Stimulated activated CD8-positive, alpha-beta memory T cell treated with anti-CD3 and anti-CD28 coated beads, Interleukin-15, amount 100 ng/mL, for 4 hours (primary cell): ENCODE measurements around the gene IRS1.

Experiments
- DNase-seq, 2 donors: peaks; one replicate each; pipeline ENCODE4 v3.0.0-alpha.2; 2020; ENCODE audit warnings: low read depth in 2 of 2

Gene IRS1

DNA sequence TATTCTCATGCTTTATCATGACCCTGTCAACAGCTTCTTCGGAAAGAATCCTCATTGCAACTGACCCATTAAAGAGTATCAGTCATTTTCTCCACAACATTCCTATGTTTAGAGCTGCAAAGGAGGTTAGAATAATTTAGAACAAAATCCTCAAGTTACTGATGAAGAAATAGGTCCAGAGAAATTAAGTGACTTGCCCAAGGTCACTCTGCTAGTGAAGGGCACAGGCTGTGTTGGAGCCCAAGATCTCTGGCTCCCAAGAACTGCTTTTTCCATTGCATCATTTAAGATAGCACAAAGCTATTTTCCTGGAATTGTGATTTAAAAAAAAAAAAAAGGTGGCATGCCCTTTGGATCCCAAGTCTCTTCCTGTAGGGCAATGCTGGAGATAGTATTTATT lies 9.6 kb downstream of the IRS1 start:
- DNase-seq = no peak

DNA sequence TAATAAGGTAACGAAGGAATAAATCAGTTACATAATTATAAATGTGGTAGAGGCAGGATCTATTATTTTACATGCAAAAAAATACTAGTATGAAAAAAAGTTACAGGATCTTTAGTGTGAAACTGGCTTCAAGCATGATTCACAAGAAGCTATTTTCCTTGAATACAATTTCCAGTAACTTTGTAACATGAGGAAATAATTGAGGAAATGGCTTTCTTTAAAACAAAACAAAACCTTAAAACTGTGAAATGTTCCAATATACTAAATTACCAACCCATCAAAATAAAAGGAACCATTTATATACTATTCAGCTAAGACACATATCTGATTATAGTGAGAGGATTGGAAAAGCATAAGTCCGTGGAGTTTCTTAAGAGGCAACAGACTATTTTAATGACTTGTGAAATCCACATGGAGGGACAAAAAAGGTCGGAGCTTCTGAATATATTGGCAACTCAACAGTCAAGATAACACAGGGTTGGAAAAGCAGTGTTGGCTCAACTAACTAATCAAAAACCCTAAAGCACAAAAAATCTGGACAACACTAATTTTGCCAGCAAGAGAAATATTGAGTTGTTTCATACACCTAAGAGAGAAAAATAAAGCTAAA lies 10.6 kb downstream of the IRS1 start:
- no peak for DNase-seq

DNA sequence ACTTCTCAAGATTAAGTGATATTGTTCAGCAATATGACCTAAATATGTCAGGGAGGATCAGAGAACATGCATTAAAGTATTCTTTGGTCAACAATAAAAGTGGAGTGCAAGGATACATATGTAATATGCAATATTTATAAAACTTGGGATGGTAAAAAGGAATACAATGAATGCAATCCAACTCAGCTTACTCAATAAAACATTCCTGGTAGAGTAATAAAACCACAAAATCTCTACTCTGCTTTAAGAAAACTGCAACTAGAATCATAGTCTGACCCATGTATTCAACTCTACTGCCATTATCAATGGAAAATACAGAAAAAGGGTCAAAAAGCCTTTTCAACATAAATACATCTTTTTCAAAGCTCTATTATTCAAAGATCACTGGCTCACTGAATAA lies 11.6 kb downstream of the IRS1 start:
- no peak for DNase-seq

DNA sequence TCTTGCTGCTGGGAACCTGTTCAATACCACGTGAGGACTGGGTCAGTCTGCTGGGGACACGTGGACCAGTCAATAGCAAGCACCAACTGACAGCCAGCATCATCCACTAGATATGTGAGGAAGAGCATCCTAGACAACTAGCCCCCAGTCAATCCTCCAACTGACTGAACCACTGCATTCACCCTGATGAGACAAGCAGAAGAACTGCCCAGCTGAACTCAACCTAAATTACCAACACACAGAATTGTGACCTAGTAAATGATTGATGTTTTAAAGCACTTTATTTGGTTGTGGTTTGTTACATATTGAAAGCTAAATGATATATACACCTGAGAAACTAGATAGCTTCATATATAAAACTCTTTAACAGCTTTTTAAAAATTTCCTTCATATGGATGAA lies 15.7 kb downstream of the IRS1 start:
- no peak for DNase-seq

DNA sequence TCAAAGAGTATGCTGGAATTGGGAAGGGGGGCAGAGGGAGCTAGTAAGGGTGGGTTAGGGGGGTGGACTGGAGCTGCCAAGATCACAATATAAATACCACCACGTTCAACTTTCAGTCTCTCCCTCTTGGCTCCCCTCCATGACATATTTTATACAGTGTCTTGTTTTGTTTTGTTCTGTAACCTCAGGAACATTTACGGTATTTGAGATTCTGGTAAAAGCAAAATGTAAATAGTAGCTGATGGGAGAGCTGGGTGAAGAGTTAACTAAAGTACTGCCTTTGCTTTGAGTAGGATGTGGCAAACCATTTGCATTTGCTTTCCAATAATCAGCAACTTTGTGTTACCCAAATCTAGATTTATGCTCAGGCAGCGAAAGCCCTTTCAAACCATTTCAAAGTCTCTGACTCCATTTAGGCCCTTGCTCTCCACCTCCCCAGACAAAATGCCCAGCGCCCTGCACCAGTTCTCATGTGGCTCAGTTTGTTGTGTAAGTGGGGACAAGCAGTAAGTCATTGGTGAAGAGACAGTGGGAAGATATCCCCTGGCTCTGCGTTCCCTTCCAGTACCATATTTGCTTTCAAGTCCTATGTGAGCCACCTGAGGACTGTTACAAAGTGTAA lies 17.4 kb downstream of the IRS1 start:
- DNase-seq = no peak

DNA sequence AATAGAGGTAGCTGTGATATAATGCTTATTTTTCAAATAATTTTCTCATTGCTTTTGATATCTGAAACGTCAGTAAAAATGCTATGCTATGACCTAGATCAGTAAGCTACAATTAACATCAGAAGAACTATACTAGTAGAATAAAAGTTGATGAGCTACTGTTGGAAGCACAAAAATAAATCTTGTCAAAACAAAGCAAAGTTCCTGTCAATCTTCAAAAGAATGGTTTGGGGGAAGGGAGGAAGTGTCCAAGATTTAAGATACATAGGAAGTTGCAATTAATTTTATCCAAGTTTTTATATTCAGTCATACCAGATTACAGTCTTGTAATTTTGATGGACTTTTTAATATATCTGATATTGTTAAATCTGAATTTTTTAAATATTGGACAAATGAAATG lies 19.2 kb downstream of the IRS1 start:
- DNase-seq = no peak

DNA sequence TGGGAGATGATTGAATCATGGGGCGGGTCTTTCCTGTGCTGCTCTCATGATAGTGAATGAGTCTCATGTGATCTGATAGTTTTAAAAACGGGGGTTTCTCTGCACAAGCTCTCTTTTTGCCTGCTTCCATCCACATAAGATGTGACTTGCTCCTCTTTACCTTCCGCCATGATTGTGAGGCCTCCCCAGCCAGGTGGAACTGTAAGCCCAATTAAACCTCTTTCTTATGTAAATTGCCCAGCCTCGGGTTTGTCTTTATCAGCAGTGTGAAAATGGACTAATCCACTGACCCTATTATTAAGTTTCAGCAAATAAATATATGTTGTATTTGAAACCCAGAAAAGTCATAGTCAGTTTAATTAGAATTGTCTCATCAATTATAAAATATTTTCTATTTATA lies 22.0 kb downstream of the IRS1 start:
- DNase-seq = no peak

DNA sequence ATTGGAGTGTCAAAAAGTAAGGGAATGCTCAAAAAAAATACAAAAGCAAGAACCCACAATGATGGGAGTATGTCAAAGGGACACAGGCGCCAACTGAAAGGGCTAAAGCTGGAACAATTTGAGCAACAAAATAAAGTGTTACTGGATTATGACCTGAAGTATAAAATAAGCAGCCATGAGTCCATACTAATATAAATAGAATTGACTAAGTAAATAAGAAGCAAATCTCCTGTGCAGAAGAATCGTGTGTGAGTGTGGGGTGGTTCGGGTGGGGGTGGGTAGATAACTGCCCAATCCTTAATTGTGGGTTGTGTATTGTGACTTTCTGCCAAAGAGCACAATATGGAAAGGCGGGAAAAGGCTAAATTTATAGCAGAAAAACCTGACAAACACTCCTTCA lies 23.5 kb downstream of the IRS1 start:
- no peak for DNase-seq

DNA sequence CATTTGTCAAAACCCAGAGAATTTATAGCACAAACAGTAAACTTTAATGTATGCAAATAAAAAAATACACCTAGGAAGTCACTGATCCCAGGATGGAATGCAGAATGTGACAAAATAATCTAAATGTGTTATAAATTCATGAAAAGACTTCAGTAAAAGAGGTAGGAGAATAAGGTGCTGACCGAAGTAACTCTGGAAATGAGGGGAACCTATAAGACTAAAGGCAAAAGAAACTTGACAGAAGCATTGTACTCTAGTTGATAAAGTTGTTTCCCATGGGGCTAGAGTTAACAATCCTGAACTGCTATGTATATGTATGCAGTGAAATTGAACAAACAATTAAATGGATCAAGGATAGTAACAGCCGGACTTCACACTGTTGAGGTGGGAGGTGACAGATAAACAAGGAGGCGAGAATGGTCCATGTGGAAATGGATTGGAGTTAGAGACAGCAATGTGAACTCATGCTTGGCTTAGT lies 24.5 kb downstream of the IRS1 start:
- no peak for DNase-seq

DNA sequence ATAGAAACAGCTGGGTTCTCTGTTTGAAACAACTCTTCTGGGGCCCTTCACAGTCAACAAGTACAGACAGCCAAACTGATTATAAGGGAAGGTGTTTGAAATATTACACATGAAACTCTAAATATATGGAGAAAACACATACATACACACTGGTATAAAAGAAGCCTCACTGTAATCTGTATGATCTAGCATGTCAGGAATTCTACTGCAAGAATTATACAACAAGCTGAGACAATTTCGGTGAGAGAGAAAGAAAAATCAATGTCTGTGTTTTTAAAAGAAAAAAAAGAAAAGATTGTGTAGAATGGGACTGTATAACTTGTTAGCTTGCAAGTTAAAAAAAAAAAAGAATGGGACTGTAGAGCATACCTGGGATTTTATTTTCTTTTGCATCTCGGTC lies 26.3 kb downstream of the IRS1 start:
- no peak for DNase-seq

DNA sequence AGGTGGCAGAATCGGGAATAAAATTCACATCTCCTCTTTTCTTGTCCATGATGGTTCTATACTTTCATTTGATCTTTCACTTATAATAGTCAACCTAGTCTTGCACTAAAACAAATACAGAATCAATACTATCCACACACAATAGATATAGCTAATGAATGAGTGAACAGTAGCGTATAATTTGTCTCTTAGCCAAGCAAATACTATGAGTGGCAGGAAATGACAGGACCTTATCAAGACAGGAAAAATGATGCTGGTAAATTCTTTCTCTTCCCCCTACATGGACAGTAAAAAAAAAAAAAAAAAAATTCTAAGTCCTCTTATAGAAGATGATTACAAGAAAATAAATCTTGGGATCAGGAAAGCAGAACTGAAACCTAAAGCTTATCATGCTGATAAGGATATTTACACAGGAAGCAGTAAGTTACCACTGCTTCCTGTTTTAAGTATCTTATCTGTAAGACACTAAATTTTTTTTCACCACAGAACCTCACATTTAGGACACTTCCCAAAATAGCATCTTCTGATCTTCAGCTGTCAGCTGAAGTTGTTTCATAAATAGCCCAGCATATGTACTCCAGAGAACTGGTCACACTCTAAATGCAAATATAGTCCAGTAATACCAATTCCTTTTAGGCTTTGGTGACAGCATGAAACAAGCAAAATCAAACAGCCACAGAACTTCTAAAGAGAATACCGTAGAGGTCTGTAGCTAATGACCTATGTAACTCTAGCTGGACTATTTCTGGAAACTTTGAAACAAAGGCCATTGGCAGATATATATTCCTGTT lies 27.0 kb downstream of the IRS1 start:
- DNase-seq = no peak

DNA sequence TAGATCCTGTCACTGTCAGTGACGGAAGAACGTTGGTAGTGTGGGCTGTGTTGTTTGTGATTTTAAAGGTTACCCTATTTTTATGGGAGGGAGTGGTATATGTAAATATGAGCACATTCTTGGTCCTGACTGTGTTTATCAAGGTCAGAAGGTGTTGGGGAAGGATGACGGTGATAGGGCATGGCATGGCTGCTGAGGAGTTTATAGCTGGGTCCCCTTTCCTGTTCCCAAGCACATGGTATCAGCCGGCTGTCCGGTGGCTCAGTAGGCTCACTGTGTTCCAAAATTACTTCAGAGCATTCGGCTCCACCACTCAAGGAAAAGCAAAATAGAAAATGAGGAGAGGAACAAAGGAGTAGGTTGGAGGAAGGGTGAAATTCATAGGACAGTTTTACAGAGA lies 28.6 kb downstream of the IRS1 start:
- no peak for DNase-seq

DNA sequence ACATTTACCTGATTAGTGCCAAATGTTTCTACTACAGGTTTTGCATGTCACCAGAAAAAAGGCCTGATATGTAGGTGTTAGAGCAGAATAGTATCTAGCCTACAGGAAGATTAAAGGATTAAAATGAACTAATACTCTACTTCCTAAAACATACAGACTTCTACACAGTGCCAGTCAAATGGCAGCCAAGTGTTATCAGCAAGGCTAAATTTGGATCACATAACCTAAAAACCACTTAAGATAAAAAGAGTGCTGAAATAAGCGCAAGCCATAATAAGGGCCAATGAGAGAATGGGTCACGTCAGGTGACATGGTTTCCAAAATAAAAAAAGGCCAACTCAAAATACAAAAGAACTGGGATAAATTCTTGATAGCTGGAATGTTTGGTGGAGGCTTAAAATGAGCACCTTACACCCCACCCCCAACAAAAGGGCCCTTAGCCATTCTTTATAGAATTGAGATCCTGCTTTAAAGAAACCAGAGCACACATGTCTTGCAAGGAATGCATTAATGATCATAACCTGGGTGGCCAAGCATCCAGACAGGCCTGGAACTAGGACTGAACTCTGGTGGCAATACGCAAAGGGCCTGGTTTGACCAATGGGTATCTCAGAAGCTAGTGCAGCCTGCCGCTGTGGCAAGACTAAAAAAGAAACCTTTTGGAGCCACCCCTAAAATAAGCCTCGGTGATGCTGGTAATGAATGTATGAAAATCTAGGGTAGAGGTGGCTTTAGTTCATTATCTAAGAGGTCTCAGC lies 32.4 kb downstream of the IRS1 start:
- no peak for DNase-seq

DNA sequence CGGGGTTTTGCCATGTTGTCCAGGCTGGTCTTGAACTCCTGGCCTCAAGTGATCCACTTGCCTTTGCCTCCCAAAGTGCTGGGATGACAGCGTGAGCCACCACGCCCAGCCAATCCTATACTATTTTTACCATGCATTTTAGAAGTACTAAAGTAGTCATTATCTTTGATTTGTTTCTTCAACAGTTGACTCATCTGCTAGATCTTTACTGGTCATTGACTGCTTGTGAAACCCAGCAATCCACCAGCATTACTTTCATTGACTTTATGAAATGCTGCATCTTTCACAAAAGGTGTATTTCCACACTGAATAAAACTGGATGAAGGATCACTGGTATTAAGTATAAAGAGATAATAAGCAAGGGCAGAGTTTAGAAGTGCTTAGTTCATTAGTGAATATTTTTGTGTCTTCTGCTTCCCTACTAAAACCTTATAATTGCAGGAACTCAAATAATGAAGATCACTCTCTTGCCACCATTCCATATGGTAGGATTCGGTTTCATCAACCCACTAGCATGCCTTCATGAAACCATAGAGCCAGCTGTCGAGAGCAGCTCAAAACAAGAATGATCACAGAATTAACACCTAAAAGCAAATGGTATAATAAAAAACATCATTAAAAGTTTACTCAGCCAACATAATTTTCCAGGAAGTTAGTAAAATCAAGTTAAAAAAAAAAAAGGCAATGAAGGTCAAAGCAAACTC lies 33.1 kb downstream of the IRS1 start:
- no peak for DNase-seq

DNA sequence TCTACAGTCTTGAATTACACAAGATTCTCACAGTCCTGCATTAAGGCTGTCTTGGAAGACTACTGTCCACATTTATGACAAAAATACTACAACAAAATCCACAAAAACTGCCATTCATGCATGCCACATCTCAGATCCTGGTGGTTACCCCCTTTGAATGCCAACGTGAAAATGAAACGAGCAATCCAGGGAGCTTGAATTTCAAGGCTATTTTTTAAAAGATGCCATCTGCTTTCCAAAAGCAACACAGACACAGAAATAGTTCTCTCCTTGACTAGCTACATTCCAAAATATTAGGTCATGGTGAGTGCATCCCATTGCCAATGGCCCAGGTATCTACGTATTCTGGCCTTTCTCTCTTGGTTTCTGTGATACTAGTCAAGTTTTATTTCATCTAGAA lies 36.3 kb downstream of the IRS1 start:
- DNase-seq = no peak

DNA sequence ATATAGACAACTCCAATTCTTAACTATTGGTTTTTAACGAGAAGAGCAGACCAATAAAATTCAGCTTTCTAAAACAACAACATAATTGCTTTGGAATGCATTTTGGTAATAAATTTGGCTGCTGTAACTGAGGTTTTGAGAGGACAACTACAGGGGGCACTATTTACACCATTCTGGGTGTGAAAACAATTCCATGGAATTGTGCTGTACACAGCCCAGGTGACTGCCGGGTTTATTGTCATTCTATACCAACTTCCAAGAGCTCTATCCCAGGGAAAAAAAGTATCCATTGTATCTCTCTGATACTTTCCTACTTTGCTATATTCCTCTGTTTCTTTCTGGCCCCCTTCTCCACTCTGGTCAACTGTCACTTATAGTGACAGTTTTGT lies 38.4 kb downstream of the IRS1 start:
- no peak for DNase-seq

DNA sequence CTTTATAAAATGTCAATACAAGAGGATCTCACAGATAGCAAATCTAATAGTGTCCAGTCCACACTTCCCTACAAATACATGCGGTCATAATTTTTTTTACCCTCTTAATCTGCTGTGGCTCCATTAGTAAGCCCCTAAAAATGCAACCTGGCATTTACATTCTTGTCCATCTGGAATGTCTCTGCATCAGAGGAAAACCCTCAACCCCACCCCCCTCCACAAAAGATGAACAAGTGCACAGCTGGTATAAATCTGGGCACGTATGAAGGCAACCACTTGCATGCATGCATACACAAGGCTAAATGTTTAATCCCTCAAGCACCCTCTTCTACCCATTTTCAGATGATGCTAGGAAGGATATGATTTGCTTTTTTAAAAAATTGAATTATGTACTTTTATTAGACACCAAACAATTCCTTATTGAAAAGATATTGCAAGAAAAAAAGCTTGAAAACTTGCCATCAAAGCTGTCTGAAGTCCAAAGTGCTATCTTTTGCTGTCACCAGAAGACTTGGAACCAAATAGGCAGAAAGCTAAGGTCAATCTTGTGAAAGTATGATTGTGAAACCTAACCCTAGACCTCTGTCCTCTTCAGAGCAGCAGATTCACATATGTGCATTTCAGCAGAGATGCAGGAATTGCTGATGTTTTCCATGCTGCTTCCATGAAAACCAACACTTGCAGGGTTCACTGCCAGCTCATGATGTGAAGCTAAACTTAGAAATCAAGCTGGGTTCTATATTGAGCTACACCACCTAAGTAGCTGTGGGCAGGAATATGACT lies 39.0 kb downstream of the IRS1 start:
- DNase-seq = no peak

DNA sequence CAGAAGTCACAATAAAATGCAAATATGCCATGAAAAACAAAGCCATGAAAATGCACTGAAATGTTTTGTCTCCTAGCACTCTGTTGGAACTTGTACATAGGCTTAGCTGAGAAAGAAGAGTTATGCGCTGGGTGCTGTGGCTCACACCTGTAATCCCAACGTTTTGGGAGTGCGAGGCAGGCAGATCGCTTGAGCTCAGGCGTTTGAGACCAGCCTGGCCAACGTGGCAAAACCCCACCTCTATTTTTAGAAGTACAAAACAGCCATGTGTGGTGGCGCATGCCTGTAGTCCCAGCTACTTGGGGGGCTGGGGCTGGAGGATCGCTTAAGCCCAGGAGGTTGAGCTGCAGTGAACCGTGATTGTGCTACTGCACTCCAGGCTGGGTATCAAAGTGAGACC lies 39.9 kb downstream of the IRS1 start:
- DNase-seq = no peak

DNA sequence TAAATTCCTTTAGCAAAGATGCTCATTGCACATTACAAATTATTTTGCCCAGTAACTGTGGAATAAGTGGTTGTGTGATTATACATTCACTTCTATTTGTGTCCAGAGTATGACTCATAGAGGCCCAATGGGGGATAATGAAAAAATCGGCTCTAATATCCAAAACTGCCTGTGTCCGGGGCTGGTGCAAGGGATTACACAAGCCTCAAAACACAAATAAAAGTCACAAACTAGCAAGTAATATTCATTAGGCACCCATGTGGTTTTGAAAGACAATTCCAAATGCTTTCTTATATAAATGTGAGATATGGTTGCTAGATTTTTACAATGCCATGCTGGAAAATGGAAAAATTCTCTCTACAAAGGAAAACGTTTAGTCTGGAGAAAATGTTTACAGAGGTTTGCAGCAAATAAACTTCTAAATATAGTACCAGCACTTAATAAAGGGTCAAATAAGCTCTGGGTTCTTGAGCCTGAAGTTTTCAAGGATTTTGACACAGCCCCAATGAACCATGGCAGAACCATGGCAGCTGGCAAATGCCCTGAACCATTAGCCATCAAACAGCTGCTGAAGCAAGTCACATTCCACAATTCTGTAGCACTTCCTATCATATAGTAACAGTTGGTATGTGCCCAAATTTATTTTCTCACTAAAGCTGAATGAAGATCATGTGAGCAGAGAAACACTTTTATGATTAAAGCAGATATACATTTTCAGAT lies 40.5 kb downstream of the IRS1 start:
- no peak for DNase-seq

DNA sequence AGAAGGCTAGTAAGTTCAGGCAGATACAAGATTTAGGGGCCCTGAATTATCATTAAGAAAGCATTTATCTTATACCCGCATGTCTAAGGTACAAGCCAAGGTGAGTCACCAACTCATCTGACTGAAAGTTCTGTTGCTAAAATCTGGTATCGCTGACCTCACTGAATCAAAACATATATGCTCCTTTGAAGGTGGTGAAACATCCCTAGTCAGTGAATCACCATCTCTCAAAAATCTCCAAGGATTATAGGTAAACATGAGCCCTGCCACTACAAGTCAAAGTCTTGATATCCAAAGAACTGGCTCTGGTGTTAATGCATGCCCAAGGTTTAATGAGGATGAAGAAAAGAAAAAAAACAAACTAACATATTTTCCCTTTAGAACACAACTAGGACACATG lies 43.5 kb downstream of the IRS1 start:
- DNase-seq = no peak
